ENCODE results near the gene LSM12.
"Not testable (repeated sequence)": the region's sequence is repeated elsewhere in the genome, so short reads cannot be mapped to it uniquely, and the experiment has no call there.

LSM12 gene

GRCh38 chr17:44059101-44059892 lies 7.2 kb downstream of the LSM12 start:
- Histone ChIP-seq H3K36me3 (ENCODE audit: low read length) (peaks cover 19% of the 10 kb centered on the region; the same call in 1 of the 2 replicates), H3K27me3 (ENCODE audit: low read length) (no peaks in the 10 kb centered on the region), H3K9me2 (replicated peaks; ENCODE audit: insufficient read depth, low read length) (no peaks in the 10 kb centered on the region), H3K9me3 (ENCODE audit: insufficient read depth, low read length) (no peaks in the 10 kb centered on the region), H3K4me3 (ENCODE audit: insufficient read depth, low read length, poor library complexity, severe bottlenecking) (no peak overlapping the region), H4K20me1 (ENCODE audit: low read depth, low read length) (0 out of 2 replicates have a peak, but pooled peaks cover 1% of the 10 kb centered on the region), H2AFZ (ENCODE audit: low read depth, low read length, severe bottlenecking) (no peak overlapping the region), H3F3A (ENCODE audit: insufficient read depth) (0 out of 2 replicates have a peak, but pooled peaks cover 4% of the 10 kb centered on the region), H3K27ac (ENCODE audit: low read depth, low read length) (no peak overlapping the region), H3K79me2 (ENCODE audit: insufficient read depth, low read length) (peaks cover 94% of the 10 kb centered on the region), H3K9ac (ENCODE audit: low read length) (no peak overlapping the region), H3K4me2 (ENCODE audit: low read depth, low read length, poor library complexity, severe bottlenecking) (no peak overlapping the region)
- TF ChIP-seq EZH2phosphoT487 (conservative IDR thresholded peaks at IDR 0.05; ENCODE audit: low read length) (no peak), CTCF (IDR thresholded peaks at IDR 0.05; ENCODE audit: insufficient read depth, low read length, poor library complexity, severe bottlenecking) (no peak)

GRCh38 chr17:44053125-44053872 lies 13.2 kb downstream of the LSM12 start:
- Histone ChIP-seq H3K36me3 (ENCODE audit: low read length) (peaks cover 15% of the 10 kb centered on the region; the same call in 1 of the 2 replicates), H3K4me3 (ENCODE audit: insufficient read depth, low read length, poor library complexity, severe bottlenecking) (no peak overlapping the region), H3K4me2 (ENCODE audit: low read depth, low read length, poor library complexity, severe bottlenecking) (no peak overlapping the region), H3K27ac (ENCODE audit: low read depth, low read length) (no peak overlapping the region), H4K20me1 (ENCODE audit: low read depth, low read length) (0 out of 2 replicates have a peak, but pooled peaks cover 6% of the 10 kb centered on the region), H3K9ac (ENCODE audit: low read length) (no peak overlapping the region), H3K9me2 (replicated peaks; ENCODE audit: insufficient read depth, low read length) (no peaks in the 10 kb centered on the region), H3K9me3 (ENCODE audit: insufficient read depth, low read length) (no peaks in the 10 kb centered on the region), H2AFZ (ENCODE audit: low read depth, low read length, severe bottlenecking) (no peak overlapping the region), H3F3A (ENCODE audit: insufficient read depth) (no peaks in the 10 kb centered on the region), H3K79me2 (ENCODE audit: insufficient read depth, low read length) (peaks cover 86% of the 10 kb centered on the region), H3K27me3 (ENCODE audit: low read length) (no peaks in the 10 kb centered on the region)
- TF ChIP-seq EZH2phosphoT487 (conservative IDR thresholded peaks at IDR 0.05; ENCODE audit: low read length) (no peak), CTCF (IDR thresholded peaks at IDR 0.05; ENCODE audit: insufficient read depth, low read length, poor library complexity, severe bottlenecking) (no peak)

- Histone ChIP-seq H3K79me2 (ENCODE audit: insufficient read depth, low read length) (peaks cover 73% of the 10 kb centered on the region), H3K27me3 (ENCODE audit: low read length) (no peaks in the 10 kb centered on the region), H3K4me3 (ENCODE audit: insufficient read depth, low read length, poor library complexity, severe bottlenecking) (no peak overlapping the region), H3K4me2 (ENCODE audit: low read depth, low read length, poor library complexity, severe bottlenecking) (no peak overlapping the region), H4K20me1 (ENCODE audit: low read depth, low read length) (0 out of 2 replicates have a peak, but pooled peaks cover 6% of the 10 kb centered on the region), H3K27ac (ENCODE audit: low read depth, low read length) (no peak overlapping the region), H3F3A (ENCODE audit: insufficient read depth) (peaks cover 5% of the 10 kb centered on the region; the same call in 1 of the 2 replicates), H3K9me3 (ENCODE audit: insufficient read depth, low read length) (no peaks in the 10 kb centered on the region), H3K9ac (ENCODE audit: low read length) (no peak overlapping the region), H3K36me3 (ENCODE audit: low read length) (peaks cover 17% of the 10 kb centered on the region; the same call in 1 of the 2 replicates), H2AFZ (ENCODE audit: low read depth, low read length, severe bottlenecking) (no peak overlapping the region), H3K9me2 (replicated peaks; ENCODE audit: insufficient read depth, low read length) (no peaks in the 10 kb centered on the region)
- TF ChIP-seq CTCF (IDR thresholded peaks at IDR 0.05; ENCODE audit: insufficient read depth, low read length, poor library complexity, severe bottlenecking): no peak
- no peak for TF ChIP-seq EZH2phosphoT487 (conservative IDR thresholded peaks at IDR 0.05; ENCODE audit: low read length)
Observed at GRCh38 chr17:44049294-44050060, 17.0 kb downstream of the LSM12 start.

DNA sequence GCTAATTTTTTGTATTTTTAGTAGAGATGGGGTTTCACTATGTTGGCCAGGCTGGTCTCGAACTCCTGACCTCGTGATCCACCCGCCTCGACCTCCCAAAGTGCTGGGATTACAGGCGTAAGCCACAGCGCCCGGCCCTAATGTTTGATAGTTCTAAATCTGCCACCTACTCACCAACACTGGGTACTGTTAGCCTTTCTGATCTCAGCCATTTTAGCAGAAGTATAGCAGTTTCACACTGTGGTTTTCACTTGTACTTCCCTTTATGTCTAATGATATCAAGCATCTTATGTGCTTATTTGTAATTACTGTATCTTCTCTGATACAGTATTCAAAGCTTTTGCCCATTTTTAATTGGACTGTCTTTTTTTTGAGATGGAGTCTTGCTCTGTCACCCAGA lies 19.6 kb downstream of the LSM12 start:
- not testable (repeated sequence) for H2AFZ ChIP-seq (ENCODE audit: low read depth, low read length, severe bottlenecking); H3K27me3 ChIP-seq (ENCODE audit: low read length); H3K9me3 ChIP-seq (ENCODE audit: insufficient read depth, low read length); H3K9ac ChIP-seq (ENCODE audit: low read length); H3K9me2 ChIP-seq (replicated peaks; ENCODE audit: insufficient read depth, low read length); H3K4me2 ChIP-seq (ENCODE audit: low read depth, low read length, poor library complexity, severe bottlenecking); H3K4me3 ChIP-seq (ENCODE audit: insufficient read depth, low read length, poor library complexity, severe bottlenecking); H4K20me1 ChIP-seq (ENCODE audit: low read depth, low read length); H3K27ac ChIP-seq (ENCODE audit: low read depth, low read length); H3F3A ChIP-seq (ENCODE audit: insufficient read depth)
- Histone ChIP-seq H3K79me2 (ENCODE audit: insufficient read depth, low read length) (peaks cover 70% of the 10 kb centered on the region), H3K36me3 (ENCODE audit: low read length) (peaks cover 14% of the 10 kb centered on the region; the same call in 1 of the 2 replicates)

All from SU-DHL-6 (cell line).